ENCODE data around the gene SUGCT. TPM values are rescaled to one million over a fixed set of nuclear protein-coding genes. Genes with fewer than 3 reads are reported as not detected.

SUGCT gene
- polyA plus RNA-seq, 1 donor = 18.8 TPM

- no peaks in the 10 kb centered on the region for H3K27me3 ChIP-seq (ENCODE audit: control insufficient read depth, insufficient read depth, low read length)
- peaks cover 2% of the 10 kb centered on the region for H3K4me1 ChIP-seq (ENCODE audit: control insufficient read depth, insufficient read depth, low read length)
- no peak overlapping the region for H3K4me3 ChIP-seq (ENCODE audit: low read length)
- no CpG with 5 or more reads among the region's 2 CpGs for WGBS (ENCODE audit: insufficient coverage, low lambda C conversion rate)
- no peak for DNase-seq
- no peaks in the 10 kb centered on the region for H3K9me3 ChIP-seq (ENCODE audit: control insufficient read depth, low read depth, low read length)
- no peak overlapping the region for H3K27ac ChIP-seq (ENCODE audit: low read length)
- H3K36me3 ChIP-seq (ENCODE audit: control insufficient read depth, insufficient read depth, low read length) = peaks cover 12% of the 10 kb centered on the region
Observed at GRCh38 chr7:40219917-40220316, 85.1 kb downstream of the SUGCT start.

GRCh38 chr7:40220421-40220911 lies 85.7 kb downstream of the SUGCT start:
- Histone ChIP-seq H3K4me1 (ENCODE audit: control insufficient read depth, insufficient read depth, low read length) (peaks cover 2% of the 10 kb centered on the region), H3K9me3 (ENCODE audit: control insufficient read depth, low read depth, low read length) (no peaks in the 10 kb centered on the region), H3K36me3 (ENCODE audit: control insufficient read depth, insufficient read depth, low read length) (peaks cover 12% of the 10 kb centered on the region), H3K27me3 (ENCODE audit: control insufficient read depth, insufficient read depth, low read length) (no peaks in the 10 kb centered on the region), H3K4me3 (ENCODE audit: low read length) (no peak overlapping the region), H3K27ac (ENCODE audit: low read length) (no peak overlapping the region)
- DNase-seq = no peak

- H3K36me3 ChIP-seq (ENCODE audit: control insufficient read depth, insufficient read depth, low read length) = peaks cover 12% of the 10 kb centered on the region
- no peak overlapping the region for H3K27ac ChIP-seq (ENCODE audit: low read length)
- DNase-seq = no peak
- WGBS (ENCODE audit: insufficient coverage, low lambda C conversion rate) = no CpG with 5 or more reads among the region's 2 CpGs
- peaks cover 2% of the 10 kb centered on the region for H3K4me1 ChIP-seq (ENCODE audit: control insufficient read depth, insufficient read depth, low read length)
- no peaks in the 10 kb centered on the region for H3K27me3 ChIP-seq (ENCODE audit: control insufficient read depth, insufficient read depth, low read length)
- H3K4me3 ChIP-seq (ENCODE audit: low read length) = no peak overlapping the region
- H3K9me3 ChIP-seq (ENCODE audit: control insufficient read depth, low read depth, low read length) = no peaks in the 10 kb centered on the region
Observed at GRCh38 chr7:40221836-40222235, 87.0 kb downstream of the SUGCT start.

- no peak overlapping the region for H3K27ac ChIP-seq (ENCODE audit: low read length)
Observed at GRCh38 chr7:40223451-40224127, 88.8 kb downstream of the SUGCT start.

GRCh38 chr7:40230101-40230500 lies 95.3 kb downstream of the SUGCT start:
- Histone ChIP-seq H3K27me3 (ENCODE audit: control insufficient read depth, insufficient read depth, low read length) (no peaks in the 10 kb centered on the region), H3K9me3 (ENCODE audit: control insufficient read depth, low read depth, low read length) (no peaks in the 10 kb centered on the region), H3K36me3 (ENCODE audit: control insufficient read depth, insufficient read depth, low read length) (no peaks in the 10 kb centered on the region), H3K27ac (ENCODE audit: low read length) (no peak overlapping the region), H3K4me3 (ENCODE audit: low read length) (no peak overlapping the region), H3K4me1 (ENCODE audit: control insufficient read depth, insufficient read depth, low read length) (peaks cover 15% of the 10 kb centered on the region)
- DNase-seq = peak in 1 of 2 donors; percentile 10
- WGBS (ENCODE audit: insufficient coverage, low lambda C conversion rate) = 56% methylated on average over 4 of the region's 4 CpGs

More at GRCh38 chr7:40223451-40224127, 88.8 kb downstream of the SUGCT start:
- H3K27me3 ChIP-seq (ENCODE audit: control insufficient read depth, insufficient read depth, low read length) = no peaks in the 10 kb centered on the region
- peaks cover 4% of the 10 kb centered on the region for H3K36me3 ChIP-seq (ENCODE audit: control insufficient read depth, insufficient read depth, low read length)
- H3K9me3 ChIP-seq (ENCODE audit: control insufficient read depth, low read depth, low read length) = no peaks in the 10 kb centered on the region
- peaks cover 2% of the 10 kb centered on the region for H3K4me1 ChIP-seq (ENCODE audit: control insufficient read depth, insufficient read depth, low read length)
- WGBS (ENCODE audit: insufficient coverage, low lambda C conversion rate) = no CpG with 5 or more reads among the region's 2 CpGs
- no peak overlapping the region for H3K4me3 ChIP-seq (ENCODE audit: low read length)
- DNase-seq = no peak

GRCh38 chr7:40231796-40232195 lies 97.0 kb downstream of the SUGCT start:
- Histone ChIP-seq H3K27ac (ENCODE audit: low read length) (no peak overlapping the region), H3K36me3 (ENCODE audit: control insufficient read depth, insufficient read depth, low read length) (no peaks in the 10 kb centered on the region), H3K27me3 (ENCODE audit: control insufficient read depth, insufficient read depth, low read length) (no peaks in the 10 kb centered on the region), H3K4me1 (ENCODE audit: control insufficient read depth, insufficient read depth, low read length) (peaks cover 15% of the 10 kb centered on the region), H3K9me3 (ENCODE audit: control insufficient read depth, low read depth, low read length) (no peaks in the 10 kb centered on the region), H3K4me3 (ENCODE audit: low read length) (no peak overlapping the region)
- no peak for DNase-seq
- no CpG with 5 or more reads among the region's 1 CpG for WGBS (ENCODE audit: insufficient coverage, low lambda C conversion rate)

- no peaks in the 10 kb centered on the region for H3K9me3 ChIP-seq (ENCODE audit: control insufficient read depth, low read depth, low read length)
- H3K4me1 ChIP-seq (ENCODE audit: control insufficient read depth, insufficient read depth, low read length) = peaks cover 15% of the 10 kb centered on the region
- H3K36me3 ChIP-seq (ENCODE audit: control insufficient read depth, insufficient read depth, low read length) = no peaks in the 10 kb centered on the region
- WGBS (ENCODE audit: insufficient coverage, low lambda C conversion rate) = 60% methylated on average over 1 of the region's 7 CpGs
- no peak overlapping the region for H3K4me3 ChIP-seq (ENCODE audit: low read length)
- no peak overlapping the region for H3K27ac ChIP-seq (ENCODE audit: low read length)
- no peaks in the 10 kb centered on the region for H3K27me3 ChIP-seq (ENCODE audit: control insufficient read depth, insufficient read depth, low read length)
- DNase-seq = peak; percentile 50 to 60
Observed at GRCh38 chr7:40232242-40232893, 97.6 kb downstream of the SUGCT start.

- Histone ChIP-seq H3K4me1 (ENCODE audit: control insufficient read depth, insufficient read depth, low read length) (peaks cover 15% of the 10 kb centered on the region), H3K36me3 (ENCODE audit: control insufficient read depth, insufficient read depth, low read length) (no peaks in the 10 kb centered on the region), H3K27ac (ENCODE audit: low read length) (peak overlapping the region; percentile 60), H3K4me3 (ENCODE audit: low read length) (no peak overlapping the region), H3K27me3 (ENCODE audit: control insufficient read depth, insufficient read depth, low read length) (no peaks in the 10 kb centered on the region), H3K9me3 (ENCODE audit: control insufficient read depth, low read depth, low read length) (no peaks in the 10 kb centered on the region)
- peak; percentile 44 to 80 for DNase-seq
- WGBS (ENCODE audit: insufficient coverage, low lambda C conversion rate) = no CpG with 5 or more reads among the region's 4 CpGs
Observed at GRCh38 chr7:40234046-40234445, 99.2 kb downstream of the SUGCT start.

GRCh38 chr7:40234666-40235065 lies 99.9 kb downstream of the SUGCT start:
- H3K4me3 ChIP-seq (ENCODE audit: low read length) = no peak overlapping the region
- no peaks in the 10 kb centered on the region for H3K36me3 ChIP-seq (ENCODE audit: control insufficient read depth, insufficient read depth, low read length)
- H3K27ac ChIP-seq (ENCODE audit: low read length) = peak overlapping the region; percentile 60
- H3K4me1 ChIP-seq (ENCODE audit: control insufficient read depth, insufficient read depth, low read length) = peaks cover 15% of the 10 kb centered on the region
- WGBS (ENCODE audit: insufficient coverage, low lambda C conversion rate) = 96% methylated on average over 7 of the region's 8 CpGs
- DNase-seq = no peak
- no peaks in the 10 kb centered on the region for H3K27me3 ChIP-seq (ENCODE audit: control insufficient read depth, insufficient read depth, low read length)
- no peaks in the 10 kb centered on the region for H3K9me3 ChIP-seq (ENCODE audit: control insufficient read depth, low read depth, low read length)

- H3K9me3 ChIP-seq (ENCODE audit: control insufficient read depth, low read depth, low read length) = no peaks in the 10 kb centered on the region
- no peaks in the 10 kb centered on the region for H3K36me3 ChIP-seq (ENCODE audit: control insufficient read depth, insufficient read depth, low read length)
- no CpG with 5 or more reads among the region's 1 CpG for WGBS (ENCODE audit: insufficient coverage, low lambda C conversion rate)
- no peak overlapping the region for H3K4me3 ChIP-seq (ENCODE audit: low read length)
- peaks cover 15% of the 10 kb centered on the region for H3K4me1 ChIP-seq (ENCODE audit: control insufficient read depth, insufficient read depth, low read length)
- DNase-seq = no peak
- H3K27ac ChIP-seq (ENCODE audit: low read length) = no peak overlapping the region
- no peaks in the 10 kb centered on the region for H3K27me3 ChIP-seq (ENCODE audit: control insufficient read depth, insufficient read depth, low read length)
Observed at GRCh38 chr7:40237731-40238130, 102.9 kb downstream of the SUGCT start.
